Globus pallidus (tissue), 1 donor: ENCODE results near the gene MGMT.

Experiments
- DNase-seq: peaks from one replicate; pipeline ENCODE4 v3.0.0-alpha.2; 2015; ENCODE audit warnings: low spot score

MGMT gene

GRCh38 chr10:129778571-129778970, 311.5 kb downstream of the MGMT start:
- no peak for DNase-seq

GRCh38 chr10:129779126-129780111, 312.4 kb downstream of the MGMT start:
- no peak for DNase-seq

- no peak for DNase-seq
Observed at GRCh38 chr10:129780198-129780597, 313.2 kb downstream of the MGMT start.

GRCh38 chr10:129780901-129781795, 314.1 kb downstream of the MGMT start:
- no peak for DNase-seq

- no peak for DNase-seq
Observed at GRCh38 chr10:129784291-129784690, 317.2 kb downstream of the MGMT start.

GRCh38 chr10:129784891-129785290, 317.9 kb downstream of the MGMT start:
- DNase-seq = no peak

GRCh38 chr10:129785536-129785981, 318.5 kb downstream of the MGMT start:
- DNase-seq = no peak

- no peak for DNase-seq
Observed at GRCh38 chr10:129786216-129786615, 319.2 kb downstream of the MGMT start.

GRCh38 chr10:129787557-129787956, 320.5 kb downstream of the MGMT start:
- no peak for DNase-seq

GRCh38 chr10:129788215-129788614, 321.2 kb downstream of the MGMT start:
- DNase-seq = no peak

GRCh38 chr10:129790715-129791446, 323.8 kb downstream of the MGMT start:
- no peak for DNase-seq

- DNase-seq = no peak
Observed at GRCh38 chr10:129792141-129792540, 325.1 kb downstream of the MGMT start.

GRCh38 chr10:129792864-129793263, 325.8 kb downstream of the MGMT start:
- no peak for DNase-seq

GRCh38 chr10:129793479-129793878, 326.4 kb downstream of the MGMT start:
- DNase-seq = no peak

GRCh38 chr10:129793996-129794395, 327.0 kb downstream of the MGMT start:
- no peak for DNase-seq

- DNase-seq = no peak
Observed at GRCh38 chr10:129796710-129797420, 329.8 kb downstream of the MGMT start.

GRCh38 chr10:129799942-129800341, 332.9 kb downstream of the MGMT start:
- DNase-seq = no peak

GRCh38 chr10:129800796-129801340, 333.8 kb downstream of the MGMT start:
- no peak for DNase-seq

- no peak for DNase-seq
Observed at GRCh38 chr10:129807211-129807610, 340.2 kb downstream of the MGMT start.

GRCh38 chr10:129808092-129808983, 341.3 kb downstream of the MGMT start:
- DNase-seq = no peak
